ENCODE results near the gene TTC22. TPM values are rescaled to one million over a fixed set of nuclear protein-coding genes. Genes with fewer than 3 reads are reported as not detected.

TTC22 gene
- total RNA-seq, 1 donor, result under 0.01 TPM

DNA sequence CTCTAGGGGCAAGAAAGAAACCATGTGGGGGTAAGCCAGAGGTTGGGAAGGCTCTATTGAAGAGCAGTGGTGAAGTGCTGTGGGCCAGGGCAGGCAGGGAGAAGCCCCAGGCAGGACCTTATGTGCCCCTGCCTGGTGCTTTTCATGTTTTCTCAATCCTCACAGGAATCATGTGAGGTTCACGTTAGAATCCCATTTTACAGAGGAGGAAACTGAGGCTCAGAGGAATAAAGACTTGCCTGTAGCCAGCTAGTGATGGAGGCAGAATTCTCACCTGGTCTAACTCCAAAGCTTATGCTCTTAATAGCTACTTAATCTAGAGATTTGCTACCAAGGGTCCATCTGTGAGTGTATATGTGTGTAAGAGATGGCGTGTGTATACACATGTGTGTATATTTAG, 4.2 kb downstream of the TTC22 start:
- no peak overlapping the region for H3K4me3 ChIP-seq (ENCODE audit: low read depth, low read length)
- TF ChIP-seq, protein P1, sequence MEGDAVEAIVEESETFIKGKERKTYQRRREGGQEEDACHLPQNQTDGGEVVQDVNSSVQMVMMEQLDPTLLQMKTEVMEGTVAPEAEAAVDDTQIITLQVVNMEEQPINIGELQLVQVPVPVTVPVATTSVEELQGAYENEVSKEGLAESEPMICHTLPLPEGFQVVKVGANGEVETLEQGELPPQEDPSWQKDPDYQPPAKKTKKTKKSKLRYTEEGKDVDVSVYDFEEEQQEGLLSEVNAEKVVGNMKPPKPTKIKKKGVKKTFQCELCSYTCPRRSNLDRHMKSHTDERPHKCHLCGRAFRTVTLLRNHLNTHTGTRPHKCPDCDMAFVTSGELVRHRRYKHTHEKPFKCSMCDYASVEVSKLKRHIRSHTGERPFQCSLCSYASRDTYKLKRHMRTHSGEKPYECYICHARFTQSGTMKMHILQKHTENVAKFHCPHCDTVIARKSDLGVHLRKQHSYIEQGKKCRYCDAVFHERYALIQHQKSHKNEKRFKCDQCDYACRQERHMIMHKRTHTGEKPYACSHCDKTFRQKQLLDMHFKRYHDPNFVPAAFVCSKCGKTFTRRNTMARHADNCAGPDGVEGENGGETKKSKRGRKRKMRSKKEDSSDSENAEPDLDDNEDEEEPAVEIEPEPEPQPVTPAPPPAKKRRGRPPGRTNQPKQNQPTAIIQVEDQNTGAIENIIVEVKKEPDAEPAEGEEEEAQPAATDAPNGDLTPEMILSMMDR (IDR thresholded peaks at IDR 0.05; ENCODE audit: insufficient read depth, low read length), result no peak
- no peak for DNase-seq (ENCODE audit: low read depth)

DNA sequence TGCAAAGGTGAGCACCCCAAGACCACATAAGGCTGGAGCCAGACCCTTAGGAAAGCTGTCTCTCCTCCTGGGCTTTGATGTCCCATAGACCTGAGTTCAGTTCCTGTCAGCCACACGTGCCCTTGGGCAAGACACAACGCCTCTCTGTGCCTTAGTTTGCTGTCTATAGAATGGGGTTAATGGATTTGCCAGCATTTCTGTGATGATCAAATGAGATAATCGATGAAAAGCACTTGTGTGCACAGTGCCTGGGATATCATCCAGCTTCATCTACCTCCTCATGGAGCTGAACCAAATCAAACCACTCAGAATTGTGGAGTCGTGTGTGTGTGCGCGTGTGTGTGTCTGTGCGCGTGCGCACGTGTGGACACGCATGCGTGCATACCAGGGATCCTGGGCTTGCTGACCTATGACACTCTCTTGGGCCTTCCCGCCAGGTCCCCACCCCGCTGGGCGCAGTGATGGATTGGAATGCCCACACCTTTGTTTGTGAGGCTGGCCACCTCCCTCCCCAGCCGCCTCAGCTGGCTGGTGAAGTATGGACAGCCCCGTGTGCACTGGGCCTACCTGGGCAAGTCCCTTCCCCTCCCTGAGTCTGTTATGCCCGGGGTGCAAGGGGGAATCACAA, 5.2 kb downstream of the TTC22 start:
- TF ChIP-seq, protein P1 (IDR thresholded peaks at IDR 0.05; ENCODE audit: insufficient read depth, low read length), result no peak
- DNase-seq (ENCODE audit: low read depth), result no peak
- no peak overlapping the region for H3K4me3 ChIP-seq (ENCODE audit: low read depth, low read length)

DNA sequence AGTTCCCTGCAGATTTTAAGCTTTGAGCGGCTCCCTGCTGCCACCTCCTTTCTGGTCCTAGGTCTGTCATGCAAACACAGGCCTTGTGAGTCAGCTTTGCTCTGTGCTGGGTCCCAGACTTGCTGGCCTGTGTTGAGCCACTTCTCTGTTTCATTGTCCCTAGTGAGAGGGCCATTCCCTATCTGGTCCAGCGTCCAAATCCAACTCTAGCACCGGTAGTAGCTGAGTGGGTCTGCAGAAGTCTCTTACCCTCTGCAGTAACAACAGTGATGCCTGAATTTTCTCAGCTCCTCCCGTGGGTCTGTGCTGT, 5.8 kb downstream of the TTC22 start:
- TF ChIP-seq, protein P1 (IDR thresholded peaks at IDR 0.05; ENCODE audit: insufficient read depth, low read length), result no peak
- no peak for DNase-seq (ENCODE audit: low read depth)

DNA sequence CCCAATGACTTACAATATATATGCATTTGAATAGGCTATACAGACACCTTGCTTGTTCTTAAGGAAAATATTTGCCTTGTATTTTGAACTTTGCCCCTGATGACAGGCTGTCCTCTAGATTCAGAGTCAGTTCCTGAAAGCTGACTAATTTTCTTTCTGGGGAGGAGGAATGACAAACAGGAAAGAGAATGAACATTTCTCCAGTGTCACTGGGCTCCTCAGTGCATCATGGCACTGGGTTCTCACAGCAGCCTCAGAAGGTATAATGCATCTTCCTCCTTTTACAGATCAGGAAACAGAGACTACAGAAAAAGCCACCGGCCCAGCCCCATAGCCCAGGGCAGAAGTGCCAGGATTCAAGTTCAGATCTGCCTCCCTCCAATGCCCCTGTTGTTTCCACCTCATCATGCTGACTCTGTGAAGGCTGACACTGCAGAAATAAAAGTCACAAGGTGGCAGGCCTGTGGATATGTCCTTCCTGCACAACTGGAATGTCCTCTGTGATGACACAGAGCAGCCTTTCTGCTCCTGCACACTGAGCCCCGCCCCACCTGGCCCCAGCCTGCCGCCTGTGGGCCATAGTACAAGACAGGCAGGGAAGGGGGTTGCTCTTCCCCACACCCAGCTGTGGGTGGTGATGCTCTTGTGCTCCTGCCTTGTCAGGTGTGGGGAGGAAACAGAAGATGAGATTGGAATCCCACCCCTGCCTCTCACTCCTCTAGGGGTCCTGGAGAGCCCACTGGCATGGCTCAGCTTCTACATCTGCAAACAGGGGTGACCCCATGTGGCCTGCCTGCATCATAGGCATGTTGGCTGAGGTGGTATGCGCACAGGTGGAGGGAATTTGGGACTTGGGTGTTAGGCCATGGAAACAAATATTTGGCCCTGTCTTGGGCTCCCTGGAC, 6.4 kb downstream of the TTC22 start:
- TF ChIP-seq, protein P1 (IDR thresholded peaks at IDR 0.05; ENCODE audit: insufficient read depth, low read length), result no peak
- DNase-seq (ENCODE audit: low read depth), result no peak
- H3K4me3 ChIP-seq (ENCODE audit: low read depth, low read length), result no peak overlapping the region

More for the DNA sequence above, 5.8 kb downstream of the TTC22 start:
- no peak overlapping the region for H3K4me3 ChIP-seq (ENCODE audit: low read depth, low read length)

DNA sequence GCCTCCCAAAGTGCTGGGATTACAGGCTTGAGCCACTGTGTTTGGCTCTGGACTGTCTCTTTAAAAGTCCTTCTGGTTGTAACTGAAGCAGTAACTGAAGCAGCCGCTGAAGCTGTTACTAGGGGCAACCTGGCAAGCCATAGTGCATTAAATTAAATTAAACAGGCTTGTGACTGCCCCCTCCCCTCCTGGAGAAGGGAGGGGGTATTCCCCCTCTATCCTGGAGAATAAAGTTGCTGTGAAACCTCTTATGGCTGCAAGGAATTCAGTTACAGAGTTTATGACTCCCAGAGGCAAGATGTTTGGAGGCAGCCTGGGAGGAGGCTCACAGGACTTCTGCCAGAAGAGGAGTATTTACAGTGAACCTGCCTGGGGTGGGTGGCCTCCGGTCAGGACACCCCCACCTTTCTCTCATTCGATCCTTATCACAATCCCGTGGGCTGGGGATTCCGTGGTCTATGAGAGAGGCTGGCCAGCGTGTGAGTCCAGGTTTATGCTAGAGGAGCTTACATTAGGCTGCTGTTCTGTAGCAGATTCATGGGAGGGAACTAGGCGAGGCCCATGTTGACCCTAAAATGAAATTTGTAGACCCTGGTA, 8.3 kb downstream of the TTC22 start:
- no peak for DNase-seq (ENCODE audit: low read depth)
- H3K4me3 ChIP-seq (ENCODE audit: low read depth, low read length), result no peak overlapping the region
- TF ChIP-seq, protein P1 (IDR thresholded peaks at IDR 0.05; ENCODE audit: insufficient read depth, low read length), result no peak

DNA sequence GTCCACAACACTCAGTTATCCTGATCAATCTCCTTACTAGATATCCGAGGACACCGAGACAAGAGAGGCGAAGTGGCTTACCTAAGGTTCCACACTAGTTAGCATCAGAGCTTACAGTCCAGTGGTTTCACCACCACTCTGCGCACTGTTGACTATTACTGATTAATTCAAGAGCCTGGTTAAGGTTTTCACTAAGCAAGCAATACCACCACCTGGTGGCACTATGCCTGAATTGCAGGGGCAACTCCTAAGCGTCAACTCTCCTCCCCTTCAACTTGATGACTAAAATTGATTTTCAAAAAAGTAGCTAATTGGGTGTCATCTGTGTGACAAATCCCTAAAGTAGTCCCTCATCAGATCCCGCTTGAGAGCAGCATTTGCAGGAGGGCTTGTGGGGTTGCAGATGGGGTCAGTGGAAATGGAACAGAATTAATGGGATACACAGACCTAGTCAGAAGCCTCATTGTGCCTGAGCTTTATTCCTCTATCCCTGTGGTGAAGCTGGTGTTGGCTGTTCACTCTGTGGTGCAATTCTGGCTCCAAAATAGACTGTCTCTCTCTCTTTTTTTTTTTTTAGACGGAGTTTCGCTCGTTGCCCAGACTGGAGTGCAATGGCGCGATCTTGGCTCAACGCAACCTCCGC, 9.1 kb downstream of the TTC22 start:
- H3K4me3 ChIP-seq (ENCODE audit: low read depth, low read length), result no peak overlapping the region
- TF ChIP-seq, protein P1 (IDR thresholded peaks at IDR 0.05; ENCODE audit: insufficient read depth, low read length), result peak; percentile 60
- DNase-seq (ENCODE audit: low read depth), result no peak
